GM12878 (cell line): ENCODE results near the gene XIRP1. TPM values are rescaled to one million over a fixed set of nuclear protein-coding genes. Genes with fewer than 3 reads are reported as not detected.

ENCODE experiments used
- ATAC-seq: fragments of 200-7000 bp; cut with Tn5 transposase; 3 replicates; pipeline ENCODE4 v1.9.1; 2020; ENCODE audit warnings: mild to moderate bottlenecking, moderate library complexity
- BruUV-seq: library from RNA; stranded (reverse); fragments of 400-500 nt; replicated peaks from 2 replicates; lab custom pipeline; 2021; lab: Mats Ljungman, UMichigan
- CTCF ChIA-PET: fragments of 300-600 bp; sonication (Branson Sonifier 250); formaldehyde crosslinking; extraction: SDS; loops from one replicate; lab custom pipeline; 2021; ENCODE audit warnings: inconsistent platforms; lab: Yijun Ruan, JAX
- POLR2A ChIA-PET: fragments of 350-600 bp; formaldehyde crosslinking; extraction: SDS; loops from one replicate; lab custom pipeline; 2021; ENCODE audit warnings: inconsistent platforms; lab: Charles Lee
- RAD21 ChIA-PET: fragments of 300-600 bp; sonication (Branson Sonifier 250); formaldehyde crosslinking; loops from one replicate; lab custom pipeline; 2023; ENCODE audit warnings: antibody characterized with exemption; ENCODE audit not compliant: unreplicated experiment; lab: Charles Lee
- SMC1A ChIA-PET: fragments of 300-600 bp; sonication (Branson Sonifier 250); formaldehyde crosslinking; loops from one replicate; lab custom pipeline; 2023; ENCODE audit not compliant: unreplicated experiment, uncharacterized antibody; lab: Charles Lee
- DNase-seq: peaks from one replicate; pipeline ENCODE4 v3.0.0-alpha.2; 2011; ENCODE audit warnings: low read depth, low spot score
- FAIRE-seq: peaks from 3 replicates; lab custom pipeline; 2011; peaks lifted over from hg19 to GRCh38; lab: Jason Lieb, UNC
- H2AFZ ChIP-seq: 2 replicates; pipeline ENCODE4 v1.6.0; 2011; ENCODE audit warnings: low read depth, low read length, control low read depth; ENCODE audit not compliant: control insufficient read depth
- H3K27ac ChIP-seq: 2 replicates; pipeline ENCODE4 v1.5.1; 2011; ENCODE audit warnings: control low read depth; ENCODE audit not compliant: control insufficient read depth, insufficient read depth
- H3K27me3 ChIP-seq, 2 experiments: replicated peaks in 1 of 2; 2 replicates each; pipeline versions ENCODE4 v1.6.0 to v1.6.1; 2011; ENCODE audit warnings: low read length in 1 of 2; ENCODE audit not compliant: control insufficient read depth in 2 of 2, insufficient read depth in 2 of 2
- H3K36me3 ChIP-seq, 2 experiments: 2 replicates each; pipeline ENCODE4 v1.5.1; 2011; ENCODE audit warnings: low read length in 1 of 2; ENCODE audit not compliant: control insufficient read depth in 2 of 2, insufficient read depth in 2 of 2
- H3K4me1 ChIP-seq: 2 replicates; pipeline ENCODE4 v1.6.1; 2011; ENCODE audit warnings: mild to moderate bottlenecking, low read length, moderate library complexity, mixed read lengths; ENCODE audit not compliant: control insufficient read depth, insufficient read depth
- H3K4me2 ChIP-seq: 2 replicates; pipeline ENCODE4 v1.6.0; 2011; ENCODE audit warnings: control low read depth; ENCODE audit not compliant: control insufficient read depth, insufficient read depth
- H3K4me3 ChIP-seq: fragments of 200-600 bp; sonication (generic); 2 replicates; pipeline ENCODE4 v1.5.1; 2016
- H3K79me2 ChIP-seq: 2 replicates; pipeline ENCODE4 v1.6.0; 2011; ENCODE audit warnings: low read length; ENCODE audit not compliant: control insufficient read depth, insufficient read depth
- H3K9ac ChIP-seq: 2 replicates; pipeline ENCODE4 v1.8.0; 2011; ENCODE audit warnings: low read length, control low read depth, mixed read lengths; ENCODE audit not compliant: control insufficient read depth, insufficient read depth
- H3K9me3 ChIP-seq: replicated peaks from 3 replicates; pipeline ENCODE4 v1.5.1; 2011; ENCODE audit warnings: mild to moderate bottlenecking, low read length; ENCODE audit not compliant: control insufficient read depth, insufficient read depth
- H4K20me1 ChIP-seq: 2 replicates; pipeline ENCODE4 v1.6.0; 2011; ENCODE audit not compliant: control insufficient read depth, insufficient read depth
- ATF2 ChIP-seq: IDR thresholded peaks from 2 replicates; pipeline ENCODE4 v1.6.1; 2012; ENCODE audit warnings: low read length, inconsistent platforms
- BCL3 ChIP-seq: IDR thresholded peaks from 2 replicates; pipeline ENCODE4 v1.6.1; 2011; ENCODE audit warnings: borderline replicate concordance, low read depth, mild to moderate bottlenecking, moderate library complexity, low read length; ENCODE audit not compliant: insufficient read depth, poor library complexity, severe bottlenecking
- MYC ChIP-seq: IDR thresholded peaks from 2 replicates; pipeline ENCODE4 v1.6.1; 2011; ENCODE audit warnings: mild to moderate bottlenecking, low read length, moderate library complexity, inconsistent platforms; ENCODE audit not compliant: insufficient read depth, insufficient replicate concordance, insufficient read length, severe bottlenecking
- NFYA ChIP-seq: IDR thresholded peaks from 2 replicates; pipeline ENCODE4 v1.6.1; 2011; ENCODE audit warnings: low read depth, mild to moderate bottlenecking, low read length, improper control_type of control experiment, borderline replicate concordance
- NFYB ChIP-seq: IDR thresholded peaks from 2 replicates; pipeline ENCODE4 v1.6.1; 2011; ENCODE audit warnings: low read depth, mild to moderate bottlenecking, low read length, improper control_type of control experiment, moderate library complexity; ENCODE audit not compliant: insufficient read depth
- TBL1XR1 ChIP-seq: IDR thresholded peaks from 2 replicates; pipeline ENCODE4 v1.6.1; 2012; ENCODE audit warnings: low read depth, low read length, improper control_type of control experiment
- ZNF592 ChIP-seq: fragments of 450-650 bp; IDR thresholded peaks from 2 replicates; pipeline ENCODE4 v1.6.1; 2017; ENCODE audit warnings: mild to moderate bottlenecking, moderate library complexity
- WGBS: methylation state at CpG from one replicate; pipeline ENCODE4 v1.1.6; 2016; ENCODE audit warnings: low lambda C conversion rate; ENCODE audit not compliant: insufficient replicate concordance, insufficient coverage; ENCODE audit errors: missing lambda C conversion rate; 5-methylcytosine and 5-hydroxymethylcytosine counted together
- in situ Hi-C: fragments of 300-500 bp; cut with MboI; formaldehyde crosslinking; loops from 9 replicates; pipeline ENCODE4 v1.14.3; 2018; ENCODE audit warnings: mixed read lengths
- intact Hi-C: fragments of 100-400 bp; cut with micrococcal nuclease; formaldehyde crosslinking; loops from one replicate; pipeline ENCODE4 v1.14.2; 2022; ENCODE audit not compliant: unreplicated experiment
- polyA plus RNA-seq, 11 experiments: library from polyadenylated mRNA; depleted of rRNA in 4 of 11; unstranded in 6 of 11; stranded (reverse) in 5 of 11; fragments of >200 nt; fragmentation: Nextera tagmentation in 4 of 11; fragmentation: Illumina TruSeq in 1 of 11; extraction: Ambion mirVana in 4 of 11; extraction: Trizol in 1 of 11; gene quantifications; 1 replicate in 1 of 11; 2 replicates in 10 of 11; pipeline versions ENCODE4 v1.2.1 to v1.2.3, GENCODE V29; 2011 to 2016; ENCODE audit warnings: inconsistent platforms in 2 of 11, missing spikeins in 2 of 11, low read depth in 1 of 11
- total RNA-seq, 4 experiments: library from RNA; depleted of rRNA in 3 of 4; stranded (reverse); fragments of >200 nt in 3 of 4; fragmentation: Illumina TruSeq in 1 of 4; extraction: Trizol in 1 of 4; gene quantifications; 2 replicates each; pipeline versions ENCODE4 v1.2.1 to v1.2.3, GENCODE V29; 2013 to 2021

The XIRP1 gene
- total and polyA plus RNA-seq, 10 of the 15 experiments (the other 5 are each of a cell fraction or from before 2014, with no cell fraction given): 0.03 to 0.38 (median 0.08) TPM; not detected in 1

- TF ChIP-seq ZNF592 (no peak), TBL1XR1 (no peak), MYC (no peak)
Measured at GRCh38 chr3:39189150-39189958, 3.0 kb downstream of the XIRP1 start (continued).

GRCh38 chr3:39188271-39189149 lies 3.9 kb downstream of the XIRP1 start:
- no peak overlapping the region for H3K4me3 ChIP-seq
- ATAC-seq (no peak), DNase-seq (no peak), FAIRE-seq (no peak)
- H3K27ac ChIP-seq: no peak overlapping the region
- in situ Hi-C loops: loop anchor here (5.0 kb wide), 2 partner anchors 99 to 194 kb away; partner anchors contain the start of gene SLC25A38
- peaks cover 3% of the 10 kb centered on the region for H3K4me1 ChIP-seq
- BruUV-seq: no TSS peak
- RAD21 ChIA-PET: interaction anchor here (0.8 to 16.9 kb wide), 7 partner anchors 11 to 100 kb away, joined by 3 to 456 read pairs (median 4); no protein-coding TSS in a partner anchor
- no peaks in the 10 kb centered on the region for H3K79me2 ChIP-seq
- H3K9me3 ChIP-seq: no peaks in the 10 kb centered on the region
- WGBS: 57% methylated on average over 35 of the region's 35 CpGs
- H3K9ac ChIP-seq: no peak overlapping the region
- no peaks in the 10 kb centered on the region for H3K27me3 ChIP-seq
- no peaks in the 10 kb centered on the region for H3K36me3 ChIP-seq
- no peak overlapping the region for H3K4me2 ChIP-seq
- no peak overlapping the region for H2AFZ ChIP-seq
- intact Hi-C loops: loop anchor here (1.0 kb wide), 2 partner anchors 100 to 190 kb away; no protein-coding TSS in a partner anchor
- SMC1A ChIA-PET: interaction anchor here (0.6 to 25.3 kb wide), 5 partner anchors 11 to 194 kb away, joined by 3 to 648 read pairs (median 3); partner anchors contain the start of gene CX3CR1
- CTCF ChIA-PET: interaction anchor here (0.8 to 15.9 kb wide), 14 partner anchors 9 to 218 kb away, joined by 4 to 756 read pairs (median 24); partner anchors contain the start of genes CX3CR1 and RPSA
- POLR2A ChIA-PET: no interaction called here
- H4K20me1 ChIP-seq: no peaks in the 10 kb centered on the region
- no peak for TF ChIP-seq BCL3
- no peak for TF ChIP-seq ATF2
- TF ChIP-seq NFYA: no peak
- TF ChIP-seq NFYB: no peak
